ENCODE results near the gene EXPH5.

DNA sequence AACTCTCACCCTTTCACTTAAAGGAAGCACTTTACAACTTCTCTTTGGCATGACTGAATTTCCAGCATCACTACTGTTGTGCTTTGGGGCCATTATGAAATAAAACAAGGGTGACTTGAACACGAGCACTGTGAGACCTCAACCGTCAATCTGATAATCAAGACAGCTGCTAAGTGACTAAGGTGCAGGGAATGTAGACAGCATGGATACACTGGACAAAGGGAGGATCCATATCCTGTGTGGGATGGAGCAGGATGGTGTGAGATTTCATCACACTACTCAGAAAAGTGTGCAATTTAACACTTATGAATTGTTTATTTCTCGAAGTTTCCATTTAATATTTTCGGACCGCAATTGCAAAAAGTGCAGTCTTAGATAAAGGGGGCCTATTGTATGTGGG, 16.1 kb upstream of the EXPH5 start:
- TF ChIP-seq, protein P1, sequence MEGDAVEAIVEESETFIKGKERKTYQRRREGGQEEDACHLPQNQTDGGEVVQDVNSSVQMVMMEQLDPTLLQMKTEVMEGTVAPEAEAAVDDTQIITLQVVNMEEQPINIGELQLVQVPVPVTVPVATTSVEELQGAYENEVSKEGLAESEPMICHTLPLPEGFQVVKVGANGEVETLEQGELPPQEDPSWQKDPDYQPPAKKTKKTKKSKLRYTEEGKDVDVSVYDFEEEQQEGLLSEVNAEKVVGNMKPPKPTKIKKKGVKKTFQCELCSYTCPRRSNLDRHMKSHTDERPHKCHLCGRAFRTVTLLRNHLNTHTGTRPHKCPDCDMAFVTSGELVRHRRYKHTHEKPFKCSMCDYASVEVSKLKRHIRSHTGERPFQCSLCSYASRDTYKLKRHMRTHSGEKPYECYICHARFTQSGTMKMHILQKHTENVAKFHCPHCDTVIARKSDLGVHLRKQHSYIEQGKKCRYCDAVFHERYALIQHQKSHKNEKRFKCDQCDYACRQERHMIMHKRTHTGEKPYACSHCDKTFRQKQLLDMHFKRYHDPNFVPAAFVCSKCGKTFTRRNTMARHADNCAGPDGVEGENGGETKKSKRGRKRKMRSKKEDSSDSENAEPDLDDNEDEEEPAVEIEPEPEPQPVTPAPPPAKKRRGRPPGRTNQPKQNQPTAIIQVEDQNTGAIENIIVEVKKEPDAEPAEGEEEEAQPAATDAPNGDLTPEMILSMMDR (IDR thresholded peaks at IDR 0.05; ENCODE audit: insufficient read depth, low read length): no peak
- TF ChIP-seq, protein P2, sequence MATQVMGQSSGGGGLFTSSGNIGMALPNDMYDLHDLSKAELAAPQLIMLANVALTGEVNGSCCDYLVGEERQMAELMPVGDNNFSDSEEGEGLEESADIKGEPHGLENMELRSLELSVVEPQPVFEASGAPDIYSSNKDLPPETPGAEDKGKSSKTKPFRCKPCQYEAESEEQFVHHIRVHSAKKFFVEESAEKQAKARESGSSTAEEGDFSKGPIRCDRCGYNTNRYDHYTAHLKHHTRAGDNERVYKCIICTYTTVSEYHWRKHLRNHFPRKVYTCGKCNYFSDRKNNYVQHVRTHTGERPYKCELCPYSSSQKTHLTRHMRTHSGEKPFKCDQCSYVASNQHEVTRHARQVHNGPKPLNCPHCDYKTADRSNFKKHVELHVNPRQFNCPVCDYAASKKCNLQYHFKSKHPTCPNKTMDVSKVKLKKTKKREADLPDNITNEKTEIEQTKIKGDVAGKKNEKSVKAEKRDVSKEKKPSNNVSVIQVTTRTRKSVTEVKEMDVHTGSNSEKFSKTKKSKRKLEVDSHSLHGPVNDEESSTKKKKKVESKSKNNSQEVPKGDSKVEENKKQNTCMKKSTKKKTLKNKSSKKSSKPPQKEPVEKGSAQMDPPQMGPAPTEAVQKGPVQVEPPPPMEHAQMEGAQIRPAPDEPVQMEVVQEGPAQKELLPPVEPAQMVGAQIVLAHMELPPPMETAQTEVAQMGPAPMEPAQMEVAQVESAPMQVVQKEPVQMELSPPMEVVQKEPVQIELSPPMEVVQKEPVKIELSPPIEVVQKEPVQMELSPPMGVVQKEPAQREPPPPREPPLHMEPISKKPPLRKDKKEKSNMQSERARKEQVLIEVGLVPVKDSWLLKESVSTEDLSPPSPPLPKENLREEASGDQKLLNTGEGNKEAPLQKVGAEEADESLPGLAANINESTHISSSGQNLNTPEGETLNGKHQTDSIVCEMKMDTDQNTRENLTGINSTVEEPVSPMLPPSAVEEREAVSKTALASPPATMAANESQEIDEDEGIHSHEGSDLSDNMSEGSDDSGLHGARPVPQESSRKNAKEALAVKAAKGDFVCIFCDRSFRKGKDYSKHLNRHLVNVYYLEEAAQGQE (IDR thresholded peaks at IDR 0.05; ENCODE audit: insufficient replicate concordance, low read depth): no peak

All from HL-60 (cell line).